ENCODE results near the gene ALK. TPM values are rescaled to one million over a fixed set of nuclear protein-coding genes. Genes with fewer than 3 reads are reported as not detected.

The ALK gene
- total and polyA plus RNA-seq, 2 experiments from 2014 or later, result 0.35 TPM; not detected in 1

DNA sequence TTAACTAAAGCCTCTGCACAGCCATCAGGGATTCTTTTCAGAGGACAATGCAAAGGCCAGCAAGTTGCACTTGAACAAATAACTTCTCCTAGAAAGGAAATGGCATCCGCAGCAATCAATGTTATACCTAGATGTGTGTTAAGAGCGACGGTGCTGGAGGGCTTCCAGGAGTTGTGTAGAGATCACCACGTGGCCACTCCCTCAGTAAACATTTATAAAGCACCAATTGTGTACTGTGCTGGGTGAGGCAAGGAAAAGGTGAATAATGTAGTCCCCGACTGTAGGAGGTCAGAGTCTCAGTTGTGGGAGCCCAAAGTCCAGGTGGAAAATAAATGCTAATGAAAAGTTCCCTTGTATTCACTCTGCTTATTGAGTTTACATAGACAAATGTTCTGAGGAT, 135.0 kb downstream of the ALK start:
- no peak overlapping the region for H3K4me3 ChIP-seq
- peaks cover 5% of the 10 kb centered on the region; the same call in 1 of the 3 replicates for H3K9me3 Mint-ChIP-seq
- ATAC-seq (no peak), DNase-seq (ENCODE audit: low spot score) (no peak)
- no peak overlapping the region for H3K27ac ChIP-seq (ENCODE audit: low read depth)
- peaks cover 7% of the 10 kb centered on the region for H3K4me1 Mint-ChIP-seq
- H2AFZ ChIP-seq, result no peak overlapping the region
- TF ChIP-seq, protein P1, sequence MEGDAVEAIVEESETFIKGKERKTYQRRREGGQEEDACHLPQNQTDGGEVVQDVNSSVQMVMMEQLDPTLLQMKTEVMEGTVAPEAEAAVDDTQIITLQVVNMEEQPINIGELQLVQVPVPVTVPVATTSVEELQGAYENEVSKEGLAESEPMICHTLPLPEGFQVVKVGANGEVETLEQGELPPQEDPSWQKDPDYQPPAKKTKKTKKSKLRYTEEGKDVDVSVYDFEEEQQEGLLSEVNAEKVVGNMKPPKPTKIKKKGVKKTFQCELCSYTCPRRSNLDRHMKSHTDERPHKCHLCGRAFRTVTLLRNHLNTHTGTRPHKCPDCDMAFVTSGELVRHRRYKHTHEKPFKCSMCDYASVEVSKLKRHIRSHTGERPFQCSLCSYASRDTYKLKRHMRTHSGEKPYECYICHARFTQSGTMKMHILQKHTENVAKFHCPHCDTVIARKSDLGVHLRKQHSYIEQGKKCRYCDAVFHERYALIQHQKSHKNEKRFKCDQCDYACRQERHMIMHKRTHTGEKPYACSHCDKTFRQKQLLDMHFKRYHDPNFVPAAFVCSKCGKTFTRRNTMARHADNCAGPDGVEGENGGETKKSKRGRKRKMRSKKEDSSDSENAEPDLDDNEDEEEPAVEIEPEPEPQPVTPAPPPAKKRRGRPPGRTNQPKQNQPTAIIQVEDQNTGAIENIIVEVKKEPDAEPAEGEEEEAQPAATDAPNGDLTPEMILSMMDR (conservative IDR thresholded peaks at IDR 0.05; ENCODE audit: low read depth in 2 of 2), result no peak
- TF ChIP-seq, protein P2, sequence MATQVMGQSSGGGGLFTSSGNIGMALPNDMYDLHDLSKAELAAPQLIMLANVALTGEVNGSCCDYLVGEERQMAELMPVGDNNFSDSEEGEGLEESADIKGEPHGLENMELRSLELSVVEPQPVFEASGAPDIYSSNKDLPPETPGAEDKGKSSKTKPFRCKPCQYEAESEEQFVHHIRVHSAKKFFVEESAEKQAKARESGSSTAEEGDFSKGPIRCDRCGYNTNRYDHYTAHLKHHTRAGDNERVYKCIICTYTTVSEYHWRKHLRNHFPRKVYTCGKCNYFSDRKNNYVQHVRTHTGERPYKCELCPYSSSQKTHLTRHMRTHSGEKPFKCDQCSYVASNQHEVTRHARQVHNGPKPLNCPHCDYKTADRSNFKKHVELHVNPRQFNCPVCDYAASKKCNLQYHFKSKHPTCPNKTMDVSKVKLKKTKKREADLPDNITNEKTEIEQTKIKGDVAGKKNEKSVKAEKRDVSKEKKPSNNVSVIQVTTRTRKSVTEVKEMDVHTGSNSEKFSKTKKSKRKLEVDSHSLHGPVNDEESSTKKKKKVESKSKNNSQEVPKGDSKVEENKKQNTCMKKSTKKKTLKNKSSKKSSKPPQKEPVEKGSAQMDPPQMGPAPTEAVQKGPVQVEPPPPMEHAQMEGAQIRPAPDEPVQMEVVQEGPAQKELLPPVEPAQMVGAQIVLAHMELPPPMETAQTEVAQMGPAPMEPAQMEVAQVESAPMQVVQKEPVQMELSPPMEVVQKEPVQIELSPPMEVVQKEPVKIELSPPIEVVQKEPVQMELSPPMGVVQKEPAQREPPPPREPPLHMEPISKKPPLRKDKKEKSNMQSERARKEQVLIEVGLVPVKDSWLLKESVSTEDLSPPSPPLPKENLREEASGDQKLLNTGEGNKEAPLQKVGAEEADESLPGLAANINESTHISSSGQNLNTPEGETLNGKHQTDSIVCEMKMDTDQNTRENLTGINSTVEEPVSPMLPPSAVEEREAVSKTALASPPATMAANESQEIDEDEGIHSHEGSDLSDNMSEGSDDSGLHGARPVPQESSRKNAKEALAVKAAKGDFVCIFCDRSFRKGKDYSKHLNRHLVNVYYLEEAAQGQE (IDR thresholded peaks at IDR 0.05; ENCODE audit: unreplicated experiment), result no peak
- no peak for TF ChIP-seq POLR2AphosphoS5 (IDR thresholded peaks at IDR 0.05; ENCODE audit: low read depth)
- TF ChIP-seq ETS1 (IDR thresholded peaks at IDR 0.05), result no peak
- TF ChIP-seq STAT1 (IDR thresholded peaks at IDR 0.05; ENCODE audit: unreplicated experiment), result no peak
- no peak for TF ChIP-seq JUNB (IDR thresholded peaks at IDR 0.05; ENCODE audit: unreplicated experiment)
- TF ChIP-seq ZNF331 (CRISPR knock-in tag; IDR thresholded peaks at IDR 0.05; ENCODE audit: low read depth), result no peak
- no peak for TF ChIP-seq CREB1 (CRISPR knock-in tag; IDR thresholded peaks at IDR 0.05; ENCODE audit: low read depth)
- no peak for TF ChIP-seq ZNF462 (CRISPR knock-in tag; IDR thresholded peaks at IDR 0.05)
- no peak for TF ChIP-seq NANOG (IDR thresholded peaks at IDR 0.05; ENCODE audit: borderline replicate concordance)
- no peak for TF ChIP-seq EZH2 (IDR thresholded peaks at IDR 0.05; ENCODE audit: low read depth, unreplicated experiment)
- no peak for TF ChIP-seq ZNF114 (CRISPR knock-in tag; IDR thresholded peaks at IDR 0.05)
- no peak for TF ChIP-seq EZH2phosphoT487 (IDR thresholded peaks at IDR 0.05; ENCODE audit: unreplicated experiment)
- H3K36me3 Mint-ChIP-seq (ENCODE audit: low read depth), result peaks cover 2% of the 10 kb centered on the region; the same call in 1 of the 3 replicates
- no peaks in the 10 kb centered on the region for H3K27me3 ChIP-seq (ENCODE audit: insufficient read depth)
- no peak overlapping the region for H3K4me2 ChIP-seq
- H3K4me3 Mint-ChIP-seq, result no peak overlapping the region
- no peak overlapping the region for H3K27ac Mint-ChIP-seq
- 0 out of 2 replicates have a peak, but pooled peaks cover 4% of the 10 kb centered on the region for H3K9me2 ChIP-seq (ENCODE audit: insufficient read depth)
- H3K27me3 Mint-ChIP-seq (ENCODE audit: insufficient read depth, low read depth, poor library complexity), result peaks cover 2% of the 10 kb centered on the region
- no peaks in the 10 kb centered on the region for H3K36me3 ChIP-seq (ENCODE audit: insufficient read depth)
- H3K4me1 ChIP-seq (ENCODE audit: insufficient read depth), result 0 out of 2 replicates have a peak, but pooled peaks cover 2% of the 10 kb centered on the region
- no peaks in the 10 kb centered on the region for H3F3A ChIP-seq (replicated peaks; ENCODE audit: low read depth)
- no peaks in the 10 kb centered on the region for H3K79me2 ChIP-seq (replicated peaks; ENCODE audit: insufficient read depth)
- H4K20me1 ChIP-seq (replicated peaks; ENCODE audit: insufficient read depth), result no peaks in the 10 kb centered on the region
